GM21619 (cell line): Measurements from ENCODE around the gene CUTA.

Experiments
- ATAC-seq: cut with Tn5 transposase; IDR thresholded peaks from one replicate; pipeline ENCODE4 v1.9.1; 2021; ENCODE audit not compliant: unreplicated experiment

CUTA gene, protein sequence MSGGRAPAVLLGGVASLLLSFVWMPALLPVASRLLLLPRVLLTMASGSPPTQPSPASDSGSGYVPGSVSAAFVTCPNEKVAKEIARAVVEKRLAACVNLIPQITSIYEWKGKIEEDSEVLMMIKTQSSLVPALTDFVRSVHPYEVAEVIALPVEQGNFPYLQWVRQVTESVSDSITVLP

DNA sequence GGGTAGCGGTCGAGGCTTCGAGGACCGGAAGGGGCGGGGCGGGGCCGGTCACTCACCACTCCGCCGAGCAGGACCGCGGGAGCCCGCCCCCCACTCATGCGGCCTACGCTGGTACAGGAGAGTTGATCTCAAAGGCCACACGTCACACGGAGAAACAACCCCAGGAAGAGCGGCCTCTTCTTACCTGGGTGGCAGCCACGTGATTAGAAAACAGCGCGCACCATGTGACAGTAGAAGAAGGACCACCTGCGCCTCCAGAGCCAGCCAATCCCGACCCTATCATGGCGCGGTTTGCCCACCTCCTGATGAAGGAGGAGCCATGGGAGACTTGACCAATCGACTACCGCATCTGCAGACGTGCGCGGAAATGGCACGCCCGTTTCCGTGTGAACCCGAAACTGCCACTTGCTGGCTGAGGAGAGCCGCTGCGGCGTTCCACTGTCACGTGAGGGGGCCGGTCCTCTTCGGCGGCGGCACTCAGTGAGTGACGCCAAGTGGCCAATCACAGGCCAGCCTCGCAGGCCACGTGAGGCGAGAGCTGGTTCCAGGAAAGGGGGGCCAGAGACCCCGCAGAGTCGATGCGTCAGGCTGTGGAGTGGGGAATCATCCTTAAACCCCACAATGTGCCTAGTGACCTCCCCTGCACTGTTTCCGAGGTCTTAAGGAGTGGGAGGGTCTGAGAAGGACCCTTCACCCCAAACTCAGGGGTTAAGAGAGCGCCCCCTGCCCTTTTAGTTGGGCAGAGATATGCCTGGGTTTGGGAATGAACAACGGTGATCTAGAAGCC lies at the start of gene CUTA:
Gene CUTA (minus strand): TSS at position 205 of the 787 bp plus-strand sequence. CDS start 107 bp downstream, at position 98.
- ATAC-seq = peak; percentile 82

DNA sequence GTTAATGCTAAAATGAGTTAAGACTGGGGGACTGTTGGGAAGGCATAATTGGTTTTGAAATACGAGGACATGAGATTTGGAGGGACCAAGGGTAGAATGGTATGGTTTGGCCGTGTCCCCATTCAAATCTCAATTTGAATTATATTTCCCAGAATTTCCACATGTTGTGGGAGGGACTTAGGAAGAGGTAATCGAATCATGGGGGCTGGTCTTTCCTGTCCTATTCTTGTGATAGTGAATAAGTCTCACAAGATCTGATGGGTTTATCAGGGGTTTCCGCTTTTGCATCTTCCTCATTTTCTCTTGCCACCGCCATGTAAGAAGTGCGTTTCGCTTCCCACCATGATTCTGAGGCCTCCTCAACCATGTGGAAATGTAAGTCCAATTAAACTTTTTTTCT lies 49.2 kb upstream of the CUTA start:
- no peak for ATAC-seq

DNA sequence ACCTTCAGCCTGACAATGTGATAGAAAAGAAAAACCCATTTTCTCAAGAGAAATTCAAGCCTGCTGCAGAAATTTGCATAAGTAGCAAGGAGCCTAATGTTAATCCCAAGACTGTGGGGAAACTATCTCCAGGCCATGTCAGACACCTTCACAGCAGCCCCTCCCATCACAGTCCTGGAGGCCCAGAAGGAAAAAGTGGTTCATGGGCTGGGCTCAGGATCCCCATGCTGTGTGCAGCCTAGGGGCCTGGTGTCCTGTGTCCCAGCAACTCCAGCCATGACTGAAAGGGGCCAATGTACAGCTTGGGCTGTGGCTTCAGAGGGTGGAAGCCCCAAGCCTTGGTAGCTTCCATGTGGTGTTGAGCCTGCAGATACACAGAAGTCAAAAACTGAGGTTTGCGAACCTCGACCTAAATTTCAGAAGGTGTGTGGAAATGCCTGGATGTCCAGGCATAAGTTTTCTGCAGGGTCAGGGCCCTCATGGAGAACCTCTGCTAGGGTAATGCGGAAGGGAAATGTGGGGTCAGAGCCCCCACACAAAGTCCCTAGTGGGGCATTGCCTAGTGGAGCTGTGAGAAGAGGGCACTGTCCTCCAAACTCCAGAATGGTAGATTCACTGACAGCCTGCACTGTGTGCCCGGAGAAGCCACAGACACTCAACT lies 48.3 kb upstream of the CUTA start:
- no peak for ATAC-seq

DNA sequence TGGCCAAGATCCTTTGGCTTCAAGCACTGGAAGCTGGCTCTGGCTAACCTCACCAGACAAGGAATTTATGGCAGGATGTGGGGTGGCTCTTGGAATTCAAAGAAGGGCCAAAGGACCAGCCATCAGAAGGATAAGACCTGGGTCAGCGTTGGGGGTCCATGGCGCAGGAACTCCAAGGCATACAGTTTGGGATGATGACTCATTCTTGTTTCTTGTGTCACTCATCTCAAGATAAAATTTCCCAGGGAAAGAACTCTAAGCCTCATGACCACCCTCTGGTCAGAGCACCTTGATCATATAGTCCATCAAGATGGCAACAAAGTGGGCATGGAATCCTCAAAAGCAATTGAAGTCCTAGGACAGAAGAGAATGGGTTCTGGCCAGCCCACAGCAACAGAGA lies 41.3 kb upstream of the CUTA start:
- no peak for ATAC-seq

DNA sequence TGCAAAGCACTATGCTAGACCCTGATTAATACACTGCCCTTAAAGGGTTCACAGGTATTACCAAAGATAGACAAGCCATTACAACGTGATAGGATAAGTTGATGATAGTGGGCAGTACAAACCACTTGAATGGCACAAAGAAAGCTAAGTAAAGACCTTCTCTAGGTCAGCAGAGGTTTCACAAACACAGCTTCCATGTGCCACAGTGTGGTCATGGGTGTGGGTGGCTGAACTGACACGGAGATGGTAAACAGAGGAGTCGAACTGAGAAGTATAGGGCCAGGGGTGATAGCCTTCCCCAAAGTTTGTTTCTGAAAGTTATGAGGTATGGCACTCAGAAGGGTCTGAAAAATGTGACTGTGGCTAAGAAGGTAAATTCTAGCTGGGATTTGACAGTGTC lies 40.8 kb upstream of the CUTA start:
- ATAC-seq = no peak

DNA sequence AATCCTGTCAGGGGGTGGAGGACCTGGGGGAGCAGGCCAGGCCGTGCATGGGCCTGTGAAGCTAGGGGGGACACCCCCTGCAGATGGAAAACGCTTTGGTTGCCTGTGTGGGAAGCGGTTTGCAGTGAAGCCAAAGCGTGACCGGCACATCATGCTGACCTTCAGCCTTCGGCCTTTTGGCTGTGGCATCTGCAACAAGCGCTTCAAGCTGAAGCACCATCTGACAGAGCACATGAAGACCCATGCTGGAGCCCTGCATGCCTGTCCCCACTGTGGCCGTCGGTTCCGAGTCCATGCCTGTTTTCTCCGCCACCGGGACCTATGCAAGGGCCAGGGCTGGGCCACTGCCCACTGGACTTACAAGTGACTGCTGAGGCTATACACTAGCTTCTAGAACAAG lies 38.2 kb upstream of the CUTA start:
- no peak for ATAC-seq

DNA sequence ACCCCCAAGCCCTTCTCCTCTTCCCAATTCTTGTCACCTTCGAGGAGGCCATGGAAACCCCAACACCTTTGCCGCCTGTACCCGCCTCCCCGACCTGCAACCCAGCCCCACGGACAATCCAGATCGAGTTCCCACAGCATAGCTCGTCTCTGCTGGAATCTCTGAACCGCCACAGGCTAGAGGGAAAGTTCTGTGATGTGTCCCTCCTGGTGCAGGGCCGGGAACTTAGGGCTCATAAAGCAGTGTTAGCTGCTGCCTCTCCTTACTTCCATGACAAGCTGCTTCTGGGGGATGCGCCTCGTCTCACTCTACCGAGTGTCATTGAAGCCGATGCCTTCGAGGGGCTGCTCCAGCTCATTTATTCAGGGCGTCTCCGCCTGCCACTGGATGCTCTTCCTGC lies 37.1 kb upstream of the CUTA start:
- no peak for ATAC-seq

DNA sequence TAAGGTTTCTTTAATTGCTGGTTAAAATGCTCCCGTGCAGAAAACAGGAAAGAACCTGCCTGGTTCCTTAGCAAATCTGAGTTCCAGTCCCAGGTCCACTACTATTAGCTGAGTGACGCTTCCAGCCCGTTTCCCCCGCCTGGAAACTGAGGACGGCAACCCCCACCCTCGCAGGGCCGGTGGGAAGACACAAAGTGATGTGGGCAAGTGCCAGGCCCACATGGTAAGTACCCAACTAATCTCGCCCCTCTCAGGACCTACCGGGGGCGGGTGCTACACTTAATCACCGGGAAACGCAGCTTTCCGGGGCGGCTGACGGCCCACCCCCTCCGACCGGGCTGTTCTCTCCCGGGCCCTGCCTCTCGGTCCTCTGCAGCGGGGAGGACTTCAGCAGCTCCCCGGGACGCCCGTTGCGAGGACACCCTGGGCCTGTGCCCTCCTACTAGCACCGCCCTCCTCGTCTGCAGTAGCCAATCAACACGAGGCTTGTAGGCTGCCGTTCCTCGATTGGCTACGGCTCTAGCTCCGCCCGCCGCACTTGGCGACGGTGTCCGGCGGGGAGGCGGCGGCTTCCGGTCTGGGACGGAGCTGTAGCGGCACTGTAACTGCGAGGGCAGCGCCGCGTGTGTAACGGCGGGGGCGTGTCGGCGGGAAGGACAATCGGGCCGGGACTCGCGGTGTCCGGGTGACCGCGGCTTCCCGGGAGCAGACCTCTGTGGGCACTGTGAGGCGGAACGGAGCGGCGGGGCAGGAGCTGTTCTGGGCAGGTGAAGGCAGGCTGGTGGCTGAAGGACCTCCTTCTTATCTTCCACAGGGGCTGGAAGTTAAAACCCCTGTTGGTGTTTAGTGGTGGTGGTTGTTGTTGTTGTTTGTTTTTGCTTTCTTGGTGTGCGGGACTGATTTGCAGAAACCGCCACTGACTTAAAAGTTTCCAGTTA lies 36.4 kb upstream of the CUTA start, which contains the start of gene ZBTB9:
Gene ZBTB9 (plus strand): TSS at position 568 of the 938 bp plus-strand sequence. CDS start 525 bp downstream, outside the sequence.
- peak; percentile 99 for ATAC-seq

DNA sequence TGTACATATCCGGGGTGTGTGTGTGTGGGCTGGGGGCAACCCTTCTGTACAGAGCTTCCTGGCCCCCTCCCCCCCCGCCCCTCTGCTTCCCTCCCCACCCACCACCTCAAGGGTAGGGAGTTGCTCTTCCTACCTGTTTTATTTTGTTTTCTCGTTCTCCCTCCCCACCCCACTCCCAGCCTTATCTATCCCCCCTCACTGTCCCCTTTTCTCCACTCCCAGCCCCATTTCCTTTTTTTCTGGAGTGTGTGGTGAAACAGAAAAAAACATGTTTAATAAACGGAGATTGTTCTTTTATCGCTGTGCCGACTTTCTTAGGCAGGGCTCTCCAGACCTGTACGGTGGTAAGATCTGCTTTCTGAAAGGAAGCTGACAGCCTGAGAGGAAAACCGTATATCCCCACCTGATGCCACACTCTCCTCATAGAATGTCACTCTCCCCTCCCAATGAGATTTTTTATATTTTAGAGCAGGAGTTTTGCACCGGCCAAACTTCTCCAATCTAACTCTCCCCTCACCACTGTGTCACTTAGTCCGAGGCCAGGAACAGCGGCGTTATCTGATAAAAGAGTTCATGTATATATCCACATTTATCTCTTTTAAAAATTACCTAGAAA lies 35.6 kb upstream of the CUTA start:
- ATAC-seq = no peak

DNA sequence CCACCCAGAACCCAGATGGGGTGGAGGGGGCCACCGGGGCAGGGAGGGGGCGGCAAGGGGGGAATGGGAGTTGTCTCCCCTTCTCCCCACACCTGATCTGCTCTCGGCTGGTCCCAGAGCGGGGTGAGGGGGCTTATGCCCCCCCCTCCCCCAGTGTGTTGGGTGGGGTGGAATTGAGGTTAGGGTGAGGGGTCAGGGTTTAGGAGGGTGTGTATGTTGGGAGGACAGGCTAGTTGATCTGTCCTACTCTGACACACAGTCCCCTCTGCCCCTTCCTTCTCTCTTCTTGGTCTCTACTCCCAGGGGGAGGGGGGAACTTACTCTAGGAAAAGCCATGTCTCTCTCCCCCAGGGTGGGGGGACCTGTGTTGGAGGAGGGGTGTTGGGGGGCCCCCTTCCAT lies 34.6 kb upstream of the CUTA start:
- ATAC-seq = no peak

DNA sequence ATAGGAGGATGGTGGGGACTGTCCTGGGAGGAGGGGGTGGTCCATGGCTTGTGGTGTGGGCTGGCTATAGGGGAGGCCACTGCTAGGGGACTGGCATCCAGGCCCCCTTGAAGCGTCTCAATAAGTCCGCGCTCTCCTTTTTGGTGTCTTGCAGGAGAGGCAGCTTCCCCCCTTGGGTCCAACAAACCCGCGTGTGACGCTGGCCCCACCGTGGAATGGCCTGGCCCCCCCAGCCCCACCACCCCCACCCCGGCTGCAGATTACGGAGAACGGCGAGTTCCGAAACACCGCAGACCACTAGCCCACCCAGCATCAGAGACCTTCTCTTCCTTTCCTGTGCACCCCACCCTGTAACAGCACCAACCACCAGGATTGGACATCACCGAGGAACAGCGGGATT lies 33.7 kb upstream of the CUTA start:
- ATAC-seq = no peak

DNA sequence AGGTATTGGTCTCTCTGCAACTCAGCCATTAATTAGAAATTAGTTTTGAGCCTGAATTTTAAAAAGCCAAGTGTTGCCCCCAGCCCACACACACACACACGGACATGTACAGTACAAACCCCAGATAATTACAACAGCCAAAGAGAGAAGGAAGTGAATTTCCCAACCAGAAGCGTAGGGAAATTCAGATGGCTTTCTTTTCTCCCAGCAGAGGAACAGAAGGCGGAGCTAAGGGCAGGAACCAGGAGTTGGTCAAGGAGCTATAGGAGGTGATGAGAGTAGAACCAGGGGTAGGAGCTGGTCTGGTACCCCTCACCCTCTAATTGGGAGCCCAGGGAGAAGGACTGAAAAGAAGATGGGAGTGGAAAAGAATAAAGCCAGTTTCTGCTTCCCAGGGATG lies 32.5 kb upstream of the CUTA start:
- no peak for ATAC-seq

DNA sequence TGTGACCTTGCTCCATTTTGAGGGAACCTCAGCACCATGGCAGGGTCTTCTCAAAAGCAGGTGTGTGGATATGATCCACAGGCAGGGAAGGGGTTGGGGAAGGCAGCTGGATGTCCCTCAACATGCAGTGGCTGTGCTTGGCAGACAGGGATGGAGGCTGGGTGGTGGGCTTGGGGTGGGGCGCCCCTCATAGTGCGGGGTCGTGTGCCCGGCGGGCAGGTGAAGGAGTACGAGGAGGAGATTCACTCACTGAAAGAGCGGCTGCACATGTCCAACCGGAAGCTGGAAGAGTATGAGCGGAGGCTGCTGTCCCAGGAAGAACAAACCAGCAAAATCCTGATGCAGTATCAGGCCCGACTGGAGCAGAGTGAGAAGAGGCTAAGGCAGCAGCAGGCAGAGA lies 28.4 kb upstream of the CUTA start:
- ATAC-seq = no peak

DNA sequence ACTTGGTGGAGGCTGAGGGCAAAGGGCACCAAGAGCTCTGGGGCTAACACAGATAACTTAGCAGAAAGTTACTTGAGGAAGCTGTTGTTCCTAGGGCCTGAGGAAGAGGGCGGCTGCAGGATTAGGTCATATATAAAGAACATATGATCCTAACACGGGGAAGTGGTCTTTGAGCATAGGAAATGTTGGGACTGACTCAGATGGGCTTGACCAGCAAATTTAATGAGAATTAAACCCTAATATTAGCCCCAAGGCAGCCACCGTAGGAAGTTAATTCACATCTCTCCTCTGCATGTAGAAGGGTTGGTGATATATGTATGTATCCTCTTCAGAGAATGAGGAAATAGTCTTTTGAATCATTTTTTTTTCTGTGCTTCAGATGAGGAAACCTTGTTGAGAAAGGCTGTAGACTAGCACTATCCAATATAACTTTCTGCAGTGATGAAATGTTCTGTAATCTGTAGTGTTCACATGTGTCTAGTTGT lies 27.3 kb upstream of the CUTA start:
- no peak for ATAC-seq

DNA sequence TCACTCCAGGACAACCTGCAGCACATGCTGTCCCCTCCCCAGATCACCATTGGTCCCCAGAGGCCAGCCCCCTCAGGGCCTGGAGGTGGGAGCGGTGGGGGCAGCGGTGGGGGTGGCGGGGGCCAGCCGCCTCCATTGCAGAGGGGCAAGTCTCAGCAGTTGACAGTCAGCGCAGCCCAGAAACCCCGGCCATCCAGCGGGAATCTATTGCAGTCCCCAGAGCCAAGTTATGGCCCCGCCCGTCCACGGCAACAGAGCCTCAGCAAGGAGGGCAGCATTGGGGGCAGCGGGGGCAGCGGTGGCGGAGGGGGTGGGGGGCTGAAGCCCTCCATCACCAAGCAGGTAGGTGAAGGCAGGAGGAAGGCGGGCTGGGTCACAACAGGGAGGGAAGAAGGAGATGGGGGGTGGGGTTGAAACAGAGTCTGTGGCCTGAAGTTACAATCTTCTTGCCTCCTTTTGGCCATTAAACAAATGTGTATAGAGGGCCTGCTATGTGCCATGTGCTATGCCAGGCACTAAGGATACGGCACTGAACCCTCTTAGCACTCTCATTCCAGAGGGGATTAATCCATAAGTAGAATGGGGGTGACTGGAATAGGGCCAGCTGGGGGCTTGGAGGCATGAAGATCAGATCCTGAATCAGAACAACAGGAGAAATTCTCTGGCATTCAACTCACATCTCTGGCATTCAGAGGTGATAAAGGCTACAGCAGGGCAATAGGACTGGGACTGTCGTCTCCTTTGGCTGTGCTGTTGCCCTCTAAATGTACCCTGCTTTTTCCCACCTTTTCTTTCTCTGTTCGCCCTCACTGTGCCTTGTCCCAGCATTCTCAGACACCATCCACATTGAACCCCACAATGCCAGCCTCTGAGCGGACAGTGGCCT lies 26.0 kb upstream of the CUTA start:
- no peak for ATAC-seq

DNA sequence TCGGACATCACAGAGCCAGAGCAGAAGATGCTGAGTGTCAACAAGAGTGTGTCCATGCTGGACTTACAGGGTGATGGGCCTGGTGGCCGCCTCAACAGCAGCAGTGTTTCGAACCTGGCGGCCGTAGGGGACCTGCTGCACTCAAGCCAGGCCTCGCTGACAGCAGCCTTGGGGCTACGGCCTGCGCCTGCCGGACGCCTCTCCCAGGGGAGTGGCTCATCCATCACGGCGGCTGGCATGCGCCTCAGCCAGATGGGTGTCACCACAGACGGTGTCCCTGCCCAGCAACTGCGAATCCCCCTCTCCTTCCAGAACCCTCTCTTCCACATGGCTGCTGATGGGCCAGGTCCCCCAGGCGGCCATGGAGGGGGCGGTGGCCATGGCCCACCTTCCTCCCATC lies 25.1 kb upstream of the CUTA start:
- ATAC-seq = no peak

DNA sequence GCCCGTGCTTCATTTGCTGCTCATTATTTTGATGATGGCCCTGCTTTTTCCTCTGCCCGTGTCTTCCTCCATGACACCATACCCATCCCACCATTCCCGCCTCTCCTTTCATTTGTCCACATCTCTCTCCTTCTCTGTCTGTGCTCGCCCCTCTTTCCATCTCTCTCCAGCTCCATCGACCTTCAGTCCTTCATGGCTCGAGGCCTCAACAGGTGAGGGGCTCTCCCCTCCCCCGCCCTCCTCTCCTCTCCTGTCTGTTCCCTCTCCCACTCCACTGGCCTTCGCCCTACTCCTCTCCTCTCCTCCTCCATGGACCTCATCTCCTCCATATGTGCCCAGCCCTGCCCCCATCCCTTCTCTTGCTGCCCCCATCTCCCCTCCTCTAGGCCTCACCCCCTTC lies 24.4 kb upstream of the CUTA start:
- no peak for ATAC-seq

DNA sequence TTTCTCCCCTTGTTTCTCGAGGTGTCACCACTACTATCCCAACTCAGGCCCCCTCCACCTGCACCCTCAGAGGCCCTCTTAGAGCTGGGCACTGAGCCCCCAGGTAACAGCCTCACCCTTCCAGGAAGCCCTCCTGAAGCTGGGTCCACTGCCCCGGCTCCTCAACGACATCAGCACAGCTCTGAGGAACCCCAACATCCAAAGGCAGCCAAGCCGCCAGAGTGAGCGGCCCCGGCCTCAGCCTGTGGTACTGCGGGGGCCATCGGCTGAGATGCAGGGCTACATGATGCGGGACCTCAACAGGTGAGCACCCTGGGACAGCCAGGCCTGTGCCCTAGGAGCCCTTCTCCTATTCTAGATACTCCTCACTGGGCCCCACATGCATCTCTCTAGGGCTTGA lies 23.6 kb upstream of the CUTA start:
- ATAC-seq = no peak

DNA sequence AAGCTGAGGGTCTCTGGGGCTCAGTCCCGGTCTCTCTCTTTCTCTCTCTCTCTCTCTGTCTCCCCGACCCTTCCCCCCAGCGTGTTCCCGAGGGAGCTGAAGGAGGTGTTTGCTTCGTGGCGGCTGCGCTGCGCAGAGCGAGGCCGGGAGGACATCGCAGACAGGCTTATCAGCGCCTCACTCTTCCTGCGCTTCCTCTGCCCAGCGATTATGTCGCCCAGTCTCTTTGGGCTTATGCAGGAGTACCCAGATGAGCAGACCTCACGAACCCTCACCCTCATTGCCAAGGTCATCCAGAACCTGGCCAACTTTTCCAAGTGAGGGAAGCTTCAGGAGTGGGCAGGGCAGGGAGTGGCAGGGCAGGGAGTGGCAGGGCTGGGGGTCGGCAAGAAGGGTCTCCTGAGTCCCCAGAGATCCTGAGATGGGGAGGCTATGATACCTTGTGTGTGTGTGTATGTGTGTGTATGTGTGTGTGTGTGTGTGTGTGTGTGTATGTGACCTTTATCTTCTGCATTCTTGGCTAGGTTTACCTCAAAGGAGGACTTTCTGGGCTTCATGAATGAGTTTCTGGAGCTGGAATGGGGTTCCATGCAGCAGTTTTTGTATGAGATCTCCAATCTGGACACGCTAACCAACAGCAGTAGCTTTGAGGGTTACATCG lies 22.9 kb upstream of the CUTA start:
- no peak for ATAC-seq
